Measurements from ENCODE around the gene DNAJB2.
A peak's percentile ranks its signal among the peaks of the same experiment; 100 is the strongest.
"Not testable (repeated sequence)": the region's sequence is repeated elsewhere in the genome, so short reads cannot be mapped to it uniquely, and the experiment has no call there.

The DNAJB2 gene

GRCh38 chr2:219251656-219252055, 27.5 kb upstream of the DNAJB2 start:
- Mint-ChIP-seq H3K27me3 (no peaks in the 10 kb centered on the region), H3K4me1 (peaks cover 62 to 78% of the 10 kb centered on the region in 2 donors), H3K4me3 (peak overlapping the region; percentile 79 to 87), H3K27ac (peak overlapping the region; percentile 95), H3K36me3 (peaks cover 43 to 56% of the 10 kb centered on the region in 2 donors), H3K9me3 (no peaks in the 10 kb centered on the region)
- DNase-seq = no peak
- no peak for ATAC-seq (replicated peaks)

DNA sequence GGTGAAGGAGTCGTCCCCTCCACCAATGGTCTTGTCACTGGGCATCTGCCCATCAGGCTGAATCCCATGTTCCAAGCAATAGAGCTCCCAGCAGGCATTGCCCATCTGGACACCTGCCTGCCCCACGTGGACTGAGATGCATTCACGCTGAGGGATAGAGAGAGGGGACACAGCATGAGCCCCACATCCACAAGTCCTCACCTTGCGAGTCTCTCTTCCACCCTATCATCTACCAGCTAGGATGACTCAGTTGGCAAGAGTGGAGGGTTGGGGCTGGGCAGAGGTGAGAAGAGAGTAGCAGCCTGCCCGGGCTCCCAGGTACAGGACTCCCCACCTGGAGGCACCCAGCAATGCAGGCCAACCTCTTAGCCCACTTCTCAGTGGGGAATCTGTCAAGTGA, 27.1 kb upstream of the DNAJB2 start:
- H3K4me1 Mint-ChIP-seq = peaks cover 58 to 73% of the 10 kb centered on the region in 2 donors
- no peaks in the 10 kb centered on the region for H3K9me3 Mint-ChIP-seq
- H3K27me3 Mint-ChIP-seq = no peaks in the 10 kb centered on the region
- H3K27ac Mint-ChIP-seq = peak overlapping the region; percentile 95
- H3K36me3 Mint-ChIP-seq = peaks cover 41 to 52% of the 10 kb centered on the region in 2 donors
- H3K4me3 Mint-ChIP-seq = peak overlapping the region; percentile 79 to 87
- DNase-seq (no peak), ATAC-seq (replicated peaks) (no peak)

DNA sequence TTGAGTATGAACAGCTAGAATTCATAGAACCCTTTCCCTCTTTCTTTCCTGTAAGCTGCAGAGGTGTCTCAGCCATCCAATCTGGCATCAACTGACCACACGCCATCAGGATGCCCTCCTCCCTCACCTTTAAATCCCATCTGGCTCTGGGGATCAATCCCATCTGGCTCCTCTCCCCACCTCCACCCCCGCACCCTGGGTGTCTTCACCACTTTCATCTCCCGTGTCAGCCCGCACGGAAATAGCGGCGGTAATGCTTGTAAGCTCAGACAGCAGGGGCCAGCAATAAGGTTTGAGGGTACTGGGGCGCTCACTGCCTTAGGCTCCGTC, 26.6 kb upstream of the DNAJB2 start:
- peak overlapping the region; percentile 95 for H3K27ac Mint-ChIP-seq
- DNase-seq = no peak
- no peaks in the 10 kb centered on the region for H3K9me3 Mint-ChIP-seq
- peaks cover 54 to 69% of the 10 kb centered on the region in 2 donors for H3K4me1 Mint-ChIP-seq
- ATAC-seq (replicated peaks) = no peak
- peaks cover 39 to 50% of the 10 kb centered on the region in 2 donors for H3K36me3 Mint-ChIP-seq
- no peaks in the 10 kb centered on the region for H3K27me3 Mint-ChIP-seq
- peak overlapping the region; percentile 79 to 87 for H3K4me3 Mint-ChIP-seq

- peak; percentile 22 for ATAC-seq (replicated peaks)
- Mint-ChIP-seq H3K36me3 (peaks cover 33 to 45% of the 10 kb centered on the region in 2 donors), H3K4me1 (peaks cover 49 to 63% of the 10 kb centered on the region in 2 donors), H3K27ac (peak within 1 kb of the TSS; percentile 95), H3K27me3 (no peaks in the 10 kb centered on the region), H3K4me3 (peak within 1 kb of the TSS; percentile 79 to 87), H3K9me3 (no peaks in the 10 kb centered on the region)
- peak; percentile 49 for DNase-seq
Observed at GRCh38 chr2:219252900-219253752, 26.0 kb upstream of the DNAJB2 start, which contains the start of gene TUBA4B. TSS of gene TUBA4B (plus strand) at chr2:219253243. CDS start at chr2:219253408, 165 bp downstream.

GRCh38 chr2:219253753-219254589, 25.2 kb upstream of the DNAJB2 start, which contains the start of gene TUBA4A:
TSS of gene TUBA4A (minus strand) at chr2:219253918. CDS start at chr2:219253858, 60 bp downstream.
- H3K9me3 Mint-ChIP-seq = no peaks in the 10 kb centered on the region
- H3K27me3 Mint-ChIP-seq = no peaks in the 10 kb centered on the region
- peak; percentile 84 for DNase-seq
- H3K36me3 Mint-ChIP-seq = peaks cover 27 to 37% of the 10 kb centered on the region in 2 donors
- peak within 1 kb of the TSS; percentile 79 to 87 for H3K4me3 Mint-ChIP-seq
- peak within 1 kb of the TSS; percentile 95 for H3K27ac Mint-ChIP-seq
- H3K4me1 Mint-ChIP-seq = peaks cover 42 to 54% of the 10 kb centered on the region in 2 donors
- ATAC-seq (replicated peaks) = peak; percentile 71 to 75

DNA sequence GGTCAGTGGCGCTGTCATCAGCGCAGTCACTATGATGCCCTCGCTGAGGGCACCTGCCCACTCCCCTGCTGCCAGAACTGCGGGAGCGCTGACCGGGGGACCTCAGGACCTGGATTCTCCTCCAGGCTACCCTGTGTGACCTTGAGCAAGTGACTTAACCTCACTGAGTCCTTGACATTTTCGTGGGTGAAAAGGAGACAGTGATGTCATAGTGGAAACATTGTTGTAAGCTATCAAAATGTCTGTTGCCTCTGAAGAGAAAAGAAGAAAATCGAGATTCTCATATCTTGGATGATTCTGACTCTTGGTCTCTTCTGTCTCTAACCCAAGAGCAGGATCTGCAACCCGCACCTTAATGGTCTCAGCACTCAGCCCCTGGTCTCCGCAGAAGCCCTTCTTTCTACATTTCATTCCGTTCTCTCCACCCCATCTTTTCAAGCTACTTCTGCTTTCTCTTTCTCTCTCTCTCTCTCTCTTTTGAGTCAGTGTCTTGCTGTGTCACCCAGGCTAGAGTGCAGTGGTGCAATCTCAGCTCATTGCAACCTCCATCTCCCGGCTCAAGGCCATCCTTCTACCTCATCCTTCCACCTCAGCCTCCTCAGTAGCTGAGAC, 24.5 kb upstream of the DNAJB2 start:
- Mint-ChIP-seq H3K36me3 (peaks cover 23 to 30% of the 10 kb centered on the region in 2 donors), H3K4me1 (peaks cover 35 to 47% of the 10 kb centered on the region in 2 donors), H3K9me3 (no peaks in the 10 kb centered on the region), H3K27ac (peak overlapping the region; percentile 95), H3K4me3 (peak overlapping the region; percentile 79 to 87), H3K27me3 (no peaks in the 10 kb centered on the region)
- peak; percentile 43 for DNase-seq
- peak; percentile 54 to 56 for ATAC-seq (replicated peaks)

DNA sequence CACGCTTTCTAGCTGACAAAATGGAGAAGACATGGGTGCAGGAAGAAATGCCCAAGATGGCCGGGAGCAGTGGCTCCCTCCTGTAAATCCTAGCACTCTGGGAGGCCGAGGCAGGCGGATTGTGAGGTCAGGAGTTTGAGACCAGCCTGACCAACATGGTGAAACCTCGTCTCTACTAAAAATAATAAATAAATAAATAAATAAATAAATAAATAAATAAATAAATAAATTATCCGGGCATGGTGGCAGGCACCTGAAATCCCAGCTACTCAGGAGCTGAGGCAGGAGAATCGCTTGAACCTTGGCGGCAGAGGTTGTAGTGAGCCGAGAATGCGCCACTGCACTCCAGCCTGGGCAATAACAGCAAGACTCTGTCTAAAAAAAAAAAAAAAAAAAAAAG, 20.2 kb upstream of the DNAJB2 start:
- not testable (repeated sequence) for H3K27ac Mint-ChIP-seq

GRCh38 chr2:219261024-219261855, 17.9 kb upstream of the DNAJB2 start:
- DNase-seq = no peak
- no peaks in the 10 kb centered on the region for H3K9me3 Mint-ChIP-seq
- no peak overlapping the region for H3K27ac Mint-ChIP-seq
- no peaks in the 10 kb centered on the region for H3K36me3 Mint-ChIP-seq
- no peak for ATAC-seq (replicated peaks)
- H3K4me3 Mint-ChIP-seq = no peak overlapping the region
- H3K4me1 Mint-ChIP-seq = peaks cover 0 to 1% of the 10 kb centered on the region in 2 donors
- H3K27me3 Mint-ChIP-seq = no peaks in the 10 kb centered on the region

More for the DNA sequence above, 20.2 kb upstream of the DNAJB2 start:
- H3K4me3 Mint-ChIP-seq; H3K4me1 Mint-ChIP-seq; H3K9me3 Mint-ChIP-seq; ATAC-seq (replicated peaks); H3K27me3 Mint-ChIP-seq; DNase-seq; H3K36me3 Mint-ChIP-seq: not testable (repeated sequence)

DNA sequence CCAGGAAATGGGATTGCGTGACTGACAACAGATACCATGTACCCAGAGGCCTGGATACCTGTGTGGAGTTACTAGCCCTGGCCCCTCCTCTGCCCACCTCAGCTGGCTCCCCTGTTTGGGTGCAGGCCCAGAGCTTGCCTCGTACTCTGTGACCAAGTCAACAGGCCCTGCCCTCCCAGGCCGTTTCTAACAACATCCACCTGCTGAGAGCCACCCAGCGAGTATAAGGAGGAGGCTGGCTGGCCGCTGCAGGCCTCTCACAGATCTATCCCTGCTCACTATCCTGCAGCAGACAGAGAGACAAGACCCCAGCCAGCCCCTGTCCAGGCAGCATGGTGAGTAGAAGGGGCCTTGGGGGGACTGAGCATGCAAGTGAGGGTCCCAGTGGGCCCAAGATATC, 12.9 kb upstream of the DNAJB2 start:
- ATAC-seq (replicated peaks) = no peak
- peaks cover 0 to 1% of the 10 kb centered on the region in 2 donors for H3K4me1 Mint-ChIP-seq
- no peak overlapping the region for H3K4me3 Mint-ChIP-seq
- H3K27ac Mint-ChIP-seq = peak overlapping the region; percentile 65
- no peaks in the 10 kb centered on the region for H3K9me3 Mint-ChIP-seq
- H3K36me3 Mint-ChIP-seq = no peaks in the 10 kb centered on the region
- no peak for DNase-seq
- no peaks in the 10 kb centered on the region for H3K27me3 Mint-ChIP-seq

- Mint-ChIP-seq H3K27me3 (no peaks in the 10 kb centered on the region), H3K4me1 (no peaks in the 10 kb centered on the region), H3K4me3 (no peak overlapping the region), H3K27ac (no peak overlapping the region), H3K9me3 (no peaks in the 10 kb centered on the region), H3K36me3 (no peaks in the 10 kb centered on the region)
- DNase-seq (no peak), ATAC-seq (replicated peaks) (no peak)
Observed at GRCh38 chr2:219266886-219267285, 12.3 kb upstream of the DNAJB2 start.

DNA sequence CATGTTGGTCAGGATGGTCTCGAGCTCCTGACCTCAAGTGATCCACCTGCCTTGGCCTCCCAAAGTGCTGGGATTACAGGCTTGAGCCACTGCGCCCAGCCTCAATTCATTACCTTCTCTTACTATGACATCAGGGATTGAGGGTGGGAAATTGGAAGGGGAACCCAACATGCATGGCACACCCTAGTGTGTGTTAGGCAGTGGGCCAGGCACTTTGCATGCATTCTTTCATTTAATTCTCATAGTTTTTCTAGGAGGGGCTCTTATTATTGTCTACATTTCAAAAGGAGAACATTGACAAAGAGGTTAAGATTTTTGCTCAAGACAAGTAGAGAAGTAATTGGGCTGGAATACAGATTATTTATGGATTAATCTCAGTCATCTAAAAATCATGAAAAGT, 10.9 kb upstream of the DNAJB2 start:
- Mint-ChIP-seq H3K4me3 (no peak overlapping the region), H3K4me1 (no peaks in the 10 kb centered on the region), H3K9me3 (no peaks in the 10 kb centered on the region), H3K27ac (no peak overlapping the region), H3K36me3 (no peaks in the 10 kb centered on the region), H3K27me3 (no peaks in the 10 kb centered on the region)
- ATAC-seq (replicated peaks) (no peak), DNase-seq (no peak)

DNA sequence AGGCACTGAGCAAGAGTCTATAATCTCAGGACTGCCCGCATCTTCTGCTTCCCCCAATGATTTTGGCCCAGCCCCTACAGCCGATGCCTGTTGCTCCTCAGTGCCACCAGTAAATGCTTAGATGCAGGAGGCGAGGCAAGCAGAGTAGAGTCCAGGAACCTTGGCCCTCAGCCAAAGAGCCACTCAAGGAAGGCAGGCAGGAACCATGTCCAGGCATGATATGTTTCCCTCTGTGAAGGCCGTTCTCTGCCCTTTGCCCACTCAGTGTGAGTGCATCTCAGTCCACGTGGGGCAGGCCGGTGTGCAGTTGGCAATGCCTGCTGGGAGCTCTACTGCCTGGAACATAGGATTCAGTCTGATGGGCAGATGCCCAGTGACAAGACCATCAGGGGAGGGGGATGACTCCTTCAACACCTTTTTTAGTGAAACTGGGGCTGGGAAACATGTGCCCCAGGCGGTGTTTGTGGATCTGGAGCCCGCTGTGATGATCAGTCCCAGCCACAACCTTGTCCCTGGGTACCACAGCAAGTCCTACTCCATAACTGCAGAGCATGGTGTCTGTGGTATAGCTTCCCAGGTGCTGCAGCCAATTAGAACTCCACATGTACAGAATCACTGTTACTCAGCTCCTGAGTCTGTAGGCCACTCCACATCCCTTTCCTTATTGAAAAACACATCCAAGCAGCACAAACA, 9.7 kb upstream of the DNAJB2 start:
- ATAC-seq (replicated peaks) = no peak
- Mint-ChIP-seq H3K36me3 (no peaks in the 10 kb centered on the region), H3K9me3 (no peaks in the 10 kb centered on the region), H3K4me3 (no peak overlapping the region), H3K27me3 (no peaks in the 10 kb centered on the region), H3K4me1 (no peaks in the 10 kb centered on the region), H3K27ac (no peak overlapping the region)
- DNase-seq = no peak

DNA sequence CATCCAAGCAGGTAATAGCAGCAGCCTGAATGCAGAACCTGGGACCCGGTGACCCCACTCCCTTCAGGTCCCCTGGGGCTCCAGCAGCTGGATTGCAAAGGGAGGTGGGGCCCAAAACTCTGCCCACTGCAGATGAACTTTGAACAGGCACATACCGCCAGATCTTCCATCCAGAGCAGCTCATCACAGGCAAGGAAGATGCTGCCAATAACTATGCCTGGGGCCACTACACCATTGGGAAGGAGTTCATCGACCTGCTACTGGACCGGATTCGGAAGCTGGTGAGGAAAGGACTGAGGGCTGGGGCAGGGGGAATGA, 9.2 kb upstream of the DNAJB2 start:
- no peak for ATAC-seq (replicated peaks)
- DNase-seq = no peak
- no peaks in the 10 kb centered on the region for H3K4me1 Mint-ChIP-seq
- H3K4me3 Mint-ChIP-seq = no peak overlapping the region
- H3K27me3 Mint-ChIP-seq = no peaks in the 10 kb centered on the region
- H3K9me3 Mint-ChIP-seq = no peaks in the 10 kb centered on the region
- no peak overlapping the region for H3K27ac Mint-ChIP-seq
- no peaks in the 10 kb centered on the region for H3K36me3 Mint-ChIP-seq

All from stimulated activated naive B cell treated with anti-CD40 and anti-IgM and Interleukin-4, amounts not matched to agents 10 μg/mL and 1 μg/mL and 100 μg/mL, for 72 hours (primary cell).